Lung (tissue), 12 donors: Measurements from ENCODE around the gene CNTRL. TPM values are rescaled to one million over a fixed set of nuclear protein-coding genes. Genes with fewer than 3 reads are reported as not detected.
A peak's percentile ranks its signal among the peaks of the same experiment; 100 is the strongest.
"Not testable (repeated sequence)": the region's sequence is repeated elsewhere in the genome, so short reads cannot be mapped to it uniquely, and the experiment has no call there.

Experiments used
- ATAC-seq: fragments of 200-7000 bp; cut with Tn5 transposase; one replicate; pipeline ENCODE4 v1.9.1; 2020; ENCODE audit warnings: moderate number of reproducible peaks; ENCODE audit not compliant: insufficient read depth, low FRiP score
- DNase-seq, 3 donors: peaks; one replicate each; pipeline ENCODE4 v3.0.0-alpha.2; 2013 to 2017
- H3K27ac ChIP-seq, 2 donors: one replicate each; pipeline ENCODE4 v1.5.1; 2013; ENCODE audit warnings: mild to moderate bottlenecking in 2 of 2, moderate library complexity in 2 of 2, control low read depth in 1 of 2, inconsistent platforms in 1 of 2, low read depth in 1 of 2, low read length in 1 of 2
- H3K27me3 ChIP-seq, 3 donors: one replicate each; pipeline ENCODE4 v1.5.1; 2013; ENCODE audit warnings: low read length in 2 of 3; ENCODE audit not compliant: control insufficient read depth in 3 of 3, insufficient read depth in 3 of 3
- H3K36me3 ChIP-seq, 4 donors: one replicate each; pipeline ENCODE4 v1.5.1; 2013; ENCODE audit warnings: low read length in 4 of 4, mild to moderate bottlenecking in 1 of 4, moderate library complexity in 1 of 4; ENCODE audit not compliant: control insufficient read depth in 4 of 4, insufficient read depth in 4 of 4
- H3K4me1 ChIP-seq, 5 donors: one replicate each; pipeline ENCODE4 v1.5.1; 2013; ENCODE audit warnings: low read length in 5 of 5, mild to moderate bottlenecking in 2 of 5, moderate library complexity in 1 of 5; ENCODE audit not compliant: control insufficient read depth in 5 of 5, insufficient read depth in 5 of 5
- H3K4me3 ChIP-seq: one replicate; pipeline ENCODE4 v1.5.1; 2013; ENCODE audit warnings: mild to moderate bottlenecking, control low read depth, moderate library complexity
- H3K9ac ChIP-seq, 2 donors: one replicate each; pipeline ENCODE4 v1.5.1; 2013; ENCODE audit warnings: low read length in 2 of 2, control low read depth in 1 of 2; ENCODE audit not compliant: insufficient read depth in 1 of 2
- H3K9me3 ChIP-seq, 4 donors: one replicate each; pipeline ENCODE4 v1.5.1; 2013; ENCODE audit warnings: low read length in 3 of 4, mild to moderate bottlenecking in 1 of 4, moderate library complexity in 1 of 4; ENCODE audit not compliant: control insufficient read depth in 4 of 4, insufficient read depth in 3 of 4
- WGBS, 2 donors: extraction: QIAGEN DNeasy Blood & Tissue Kit; methylation state at CpG; one replicate each; pipeline ENCODE4 v1.1.7; 2013; 5-methylcytosine and 5-hydroxymethylcytosine counted together
- polyA plus RNA-seq, 2 donors: library from polyadenylated mRNA; stranded (reverse); fragments of 200-250 nt; gene quantifications; one replicate each; pipeline ENCODE4 v1.2.1, GENCODE V29; 2013
- total RNA-seq, 2 donors: library from RNA; depleted of rRNA in 1 of 2; stranded (reverse); fragments of >200 nt in 1 of 2; gene quantifications; one replicate each; pipeline ENCODE4 v1.2.1, GENCODE V29; 2014 to 2021
- TF ChIP-seq, protein P1 (sequence below): IDR thresholded peaks from 2 replicates; pipeline ENCODE4 v1.5.1; 2012; ENCODE audit warnings: mild to moderate bottlenecking; ENCODE audit errors: control extremely low read depth, extremely low read depth
- donor health status: control.
- donor health status: control.
- donor health status: Bipolar disorder and iron deficiency.
- donor health status: healthy.
- donor health status: DM: yes; HTN: yes; CAD: no.

The CNTRL gene
- total and polyA plus RNA-seq, 4 donors, result 9.5 to 42.9 (median 18.3) TPM

DNA sequence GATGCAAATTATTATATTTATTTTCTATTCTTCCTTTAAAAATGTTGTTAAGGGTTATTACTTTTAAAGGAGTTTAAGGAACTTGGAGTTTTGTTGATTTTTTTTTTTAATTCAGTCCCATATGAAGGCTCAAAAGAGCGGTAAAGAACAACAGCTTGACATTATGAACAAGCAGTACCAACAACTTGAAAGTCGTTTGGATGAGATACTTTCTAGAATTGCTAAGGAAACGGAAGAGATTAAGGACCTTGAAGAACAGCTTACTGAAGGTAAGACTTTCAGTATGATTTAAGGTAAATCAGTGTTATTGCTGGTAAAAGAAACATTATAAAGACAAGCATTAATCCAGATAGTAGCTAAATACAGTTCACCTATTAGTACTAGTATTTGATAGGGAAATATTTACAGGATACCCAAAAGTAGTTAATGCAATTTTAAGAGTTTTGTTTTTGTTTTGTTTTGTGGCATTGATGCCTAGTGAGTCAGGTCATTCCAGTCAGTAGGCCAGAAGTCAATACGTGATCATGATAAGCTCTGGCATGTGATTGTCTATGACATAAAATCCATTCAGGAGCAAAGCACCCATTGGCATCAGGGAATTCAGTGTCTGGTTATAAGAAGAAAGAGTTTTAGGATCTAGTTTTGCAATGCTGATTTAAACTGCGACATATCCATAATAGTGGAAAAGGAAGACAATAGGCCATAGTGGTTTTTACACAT, 49.2 kb downstream of the CNTRL start:
- peaks cover 0 to 16% (median 2%) of the 10 kb centered on the region in 5 donors for H3K4me1 ChIP-seq
- ATAC-seq (no peak), DNase-seq (no peak)
- no peaks in the 10 kb centered on the region for H3K9me3 ChIP-seq
- H3K27me3 ChIP-seq, result no peaks in the 10 kb centered on the region
- TF ChIP-seq, protein P1, sequence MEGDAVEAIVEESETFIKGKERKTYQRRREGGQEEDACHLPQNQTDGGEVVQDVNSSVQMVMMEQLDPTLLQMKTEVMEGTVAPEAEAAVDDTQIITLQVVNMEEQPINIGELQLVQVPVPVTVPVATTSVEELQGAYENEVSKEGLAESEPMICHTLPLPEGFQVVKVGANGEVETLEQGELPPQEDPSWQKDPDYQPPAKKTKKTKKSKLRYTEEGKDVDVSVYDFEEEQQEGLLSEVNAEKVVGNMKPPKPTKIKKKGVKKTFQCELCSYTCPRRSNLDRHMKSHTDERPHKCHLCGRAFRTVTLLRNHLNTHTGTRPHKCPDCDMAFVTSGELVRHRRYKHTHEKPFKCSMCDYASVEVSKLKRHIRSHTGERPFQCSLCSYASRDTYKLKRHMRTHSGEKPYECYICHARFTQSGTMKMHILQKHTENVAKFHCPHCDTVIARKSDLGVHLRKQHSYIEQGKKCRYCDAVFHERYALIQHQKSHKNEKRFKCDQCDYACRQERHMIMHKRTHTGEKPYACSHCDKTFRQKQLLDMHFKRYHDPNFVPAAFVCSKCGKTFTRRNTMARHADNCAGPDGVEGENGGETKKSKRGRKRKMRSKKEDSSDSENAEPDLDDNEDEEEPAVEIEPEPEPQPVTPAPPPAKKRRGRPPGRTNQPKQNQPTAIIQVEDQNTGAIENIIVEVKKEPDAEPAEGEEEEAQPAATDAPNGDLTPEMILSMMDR, result no peak
- H3K9ac ChIP-seq, result no peak overlapping the region
- H3K36me3 ChIP-seq, result peaks cover 0 to 10% (median 5%) of the 10 kb centered on the region in 4 donors
- WGBS, 2 donors, result 85 to 88% methylated on average over 5 of the region's 5 CpGs
- H3K4me3 ChIP-seq, result no peak overlapping the region
- no peak overlapping the region for H3K27ac ChIP-seq

GRCh38 chr9:121125590-121125989, 50.8 kb downstream of the CNTRL start:
- Histone ChIP-seq H3K4me3 (no peak overlapping the region), H3K36me3 (peaks cover 0 to 10% (median 5%) of the 10 kb centered on the region in 4 donors), H3K27me3 (no peaks in the 10 kb centered on the region), H3K27ac (no peak overlapping the region), H3K9ac (no peak overlapping the region), H3K4me1 (peaks cover 0 to 16% (median 2%) of the 10 kb centered on the region in 5 donors), H3K9me3 (no peaks in the 10 kb centered on the region)
- 47 to 48% methylated on average over 3 of the region's 3 CpGs for WGBS, 2 donors
- no peak for DNase-seq
- no peak for ATAC-seq
- TF ChIP-seq, protein P1, result no peak

- H3K9me3 ChIP-seq, ATAC-seq, H3K4me1 ChIP-seq, DNase-seq, H3K27ac ChIP-seq, H3K4me3 ChIP-seq, H3K9ac ChIP-seq, H3K27me3 ChIP-seq: not testable (repeated sequence)
- H3K36me3 ChIP-seq, result peaks cover 0 to 10% (median 5%) of the 10 kb centered on the region in 4 donors
- WGBS, 2 donors, result 65 to 75% methylated on average over 3 of the region's 3 CpGs
Measured at GRCh38 chr9:121129384-121129783, 54.6 kb downstream of the CNTRL start.

- DNase-seq (peak in 2 of 3 donors; percentile 13 to 28), ATAC-seq (no peak)
- peaks cover 2 to 14% (median 7%) of the 10 kb centered on the region in 4 donors for H3K36me3 ChIP-seq
- no peak overlapping the region for H3K27ac ChIP-seq
- TF ChIP-seq, protein P1, result no peak
- no peak overlapping the region for H3K9ac ChIP-seq
- no peaks in the 10 kb centered on the region for H3K27me3 ChIP-seq
- H3K9me3 ChIP-seq, result no peaks in the 10 kb centered on the region
- H3K4me3 ChIP-seq, result no peak overlapping the region
- WGBS, 2 donors, result 73 to 77% methylated on average over 19 of the region's 19 CpGs
- H3K4me1 ChIP-seq, result peaks cover 0 to 3% (median 0%) of the 10 kb centered on the region in 5 donors
Measured at GRCh38 chr9:121133104-121133816, 58.5 kb downstream of the CNTRL start.
